Stimulated activated CD4-positive, alpha-beta T cell treated with anti-CD3 and anti-CD28 coated beads, Interleukin-15, amount 100 ng/mL, for 48 hours (primary cell): ENCODE results near the gene HNRNPAB.
"Not testable (repeated sequence)": the region's sequence is repeated elsewhere in the genome, so short reads cannot be mapped to it uniquely, and the experiment has no call there.

Source experiments
- DNase-seq, 2 donors: peaks; one replicate each; pipeline ENCODE4 v3.0.0-alpha.2; 2020; ENCODE audit warnings: low read depth in 2 of 2

The HNRNPAB gene

GRCh38 chr5:178244576-178244975 is 40.2 kb downstream of the HNRNPAB start:
- DNase-seq: no peak

DNA sequence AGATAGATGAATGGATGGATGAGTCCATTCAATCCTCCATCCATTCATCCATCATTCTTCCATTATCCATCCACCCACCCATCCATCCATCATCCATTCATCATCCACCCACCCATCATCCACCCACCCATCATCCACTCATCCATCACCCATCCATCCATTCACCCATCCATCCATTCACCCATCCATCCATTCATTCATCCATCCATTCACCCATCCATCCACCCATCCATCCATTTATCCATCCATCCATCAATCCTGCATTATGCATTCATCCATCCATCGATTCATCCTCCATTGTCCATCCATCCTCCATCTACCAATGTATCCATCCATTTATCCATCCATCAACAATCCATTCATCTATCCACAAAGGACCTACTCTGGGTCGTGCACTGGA is 41.1 kb downstream of the HNRNPAB start:
- DNase-seq: no peak

DNA sequence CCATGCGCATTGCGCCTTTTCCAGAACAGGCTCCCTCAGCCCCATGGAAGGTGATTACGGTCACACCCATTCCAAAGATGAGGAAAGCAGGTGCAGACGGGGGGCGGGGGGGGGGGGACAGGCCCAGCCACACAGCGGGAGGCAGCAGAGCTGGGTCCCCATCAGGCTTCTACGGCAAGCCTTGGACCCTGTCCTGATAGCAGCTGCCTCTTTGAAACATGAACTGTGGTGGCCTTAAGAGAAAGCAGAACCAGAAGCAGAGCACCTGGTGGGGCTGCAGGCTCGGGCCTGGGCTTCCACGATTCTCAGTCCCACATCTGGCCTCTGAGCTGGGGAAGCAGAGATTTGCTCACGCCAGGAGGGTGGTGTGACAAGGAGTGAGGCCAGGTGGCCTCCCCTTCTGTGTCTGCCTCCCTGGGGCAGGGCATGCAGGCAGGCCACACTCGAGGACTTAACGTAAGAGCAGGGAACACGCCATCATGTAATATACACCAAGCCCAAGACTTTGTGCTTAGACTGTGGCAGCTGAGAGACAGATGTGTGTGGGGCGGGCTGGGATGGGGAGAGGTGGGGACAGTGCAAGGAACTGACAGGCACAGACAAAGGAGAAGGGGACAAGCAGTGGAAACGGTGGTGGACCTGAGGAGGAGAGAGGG is 42.4 kb downstream of the HNRNPAB start:
- no peak for DNase-seq

- DNase-seq: no peak
These were observed 43.4 kb downstream of the HNRNPAB start for GRCh38 chr5:178247481-178248456.

- DNase-seq: no peak
These were observed 44.4 kb downstream of the HNRNPAB start for GRCh38 chr5:178248750-178249149.

DNA sequence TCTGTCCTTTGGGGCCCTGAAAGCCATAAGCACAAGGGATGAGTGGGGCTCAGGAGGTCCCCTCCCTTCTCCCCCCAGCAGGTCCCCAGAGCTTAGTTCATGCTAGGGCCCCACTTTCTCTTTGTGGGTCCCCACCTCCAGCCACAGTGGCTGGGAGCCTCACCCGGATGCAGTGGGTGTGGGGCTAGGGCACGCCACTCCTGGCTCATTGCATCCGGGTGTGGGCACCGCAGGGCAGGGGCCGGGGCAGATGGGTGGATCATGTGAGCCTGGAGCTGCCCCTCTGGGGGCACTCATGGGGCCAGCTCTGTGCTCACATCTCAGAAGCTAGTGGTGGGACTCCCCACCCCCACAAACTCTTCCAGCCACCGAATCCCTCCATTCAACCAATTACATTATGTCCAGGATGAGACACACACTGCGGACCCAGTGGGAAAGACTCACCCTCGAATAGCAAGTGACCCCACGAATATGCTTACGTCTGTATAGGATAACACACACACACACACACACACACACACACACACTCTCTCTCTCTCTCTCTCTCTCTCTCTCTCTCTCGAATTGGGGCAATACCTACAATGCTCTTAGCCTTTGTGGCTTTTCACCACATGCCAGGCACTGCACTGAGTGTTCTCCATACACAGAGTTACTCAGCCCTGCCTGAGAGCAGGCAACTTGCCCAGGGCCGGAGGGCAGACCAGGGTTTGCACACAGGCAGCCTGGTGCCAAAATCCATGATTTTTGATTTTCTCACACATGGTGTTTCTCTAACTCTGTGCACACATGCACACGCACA is 45.1 kb downstream of the HNRNPAB start:
- no peak for DNase-seq

DNA sequence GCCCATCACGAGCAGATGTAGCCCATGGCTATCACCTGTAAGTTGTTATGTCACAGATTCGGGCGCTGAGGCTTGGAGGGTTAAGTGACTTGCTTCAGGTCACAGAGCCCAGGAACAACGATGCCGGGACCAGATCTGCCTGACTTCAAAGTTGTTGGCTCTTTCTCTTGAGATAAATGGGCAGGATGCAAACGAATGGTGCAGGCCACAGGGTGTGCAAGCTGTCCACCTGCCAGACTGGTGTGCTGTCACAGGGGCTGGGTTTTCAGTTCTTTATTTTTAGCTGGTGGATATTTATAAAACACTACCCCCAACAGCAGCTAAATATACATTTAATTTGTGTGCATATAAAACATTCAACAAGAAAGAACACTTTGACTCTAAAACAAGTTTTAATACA is 45.9 kb downstream of the HNRNPAB start:
- DNase-seq: no peak

DNA sequence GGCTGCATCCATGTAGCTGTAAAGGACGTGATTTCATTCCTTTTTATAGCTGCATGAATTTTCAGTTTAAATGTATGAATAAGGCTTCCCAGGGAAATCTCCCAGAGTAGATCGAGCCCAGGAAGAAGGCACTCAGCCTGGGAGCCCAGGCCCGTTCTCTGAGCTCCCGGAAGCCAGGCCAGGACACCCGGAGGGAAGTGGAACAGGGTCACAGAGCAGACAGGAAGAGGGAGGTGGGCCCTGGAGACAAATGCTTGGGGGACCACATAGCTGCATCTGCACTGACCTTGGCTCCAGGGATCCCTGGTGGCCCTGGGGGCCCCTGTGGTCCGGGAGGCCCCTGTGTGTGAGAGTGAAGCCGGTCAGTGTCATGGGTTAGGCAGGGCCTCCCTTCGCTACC is 47.9 kb downstream of the HNRNPAB start:
- no peak for DNase-seq

GRCh38 chr5:178253632-178254031 is 49.3 kb downstream of the HNRNPAB start:
- not testable (repeated sequence) for DNase-seq

DNA sequence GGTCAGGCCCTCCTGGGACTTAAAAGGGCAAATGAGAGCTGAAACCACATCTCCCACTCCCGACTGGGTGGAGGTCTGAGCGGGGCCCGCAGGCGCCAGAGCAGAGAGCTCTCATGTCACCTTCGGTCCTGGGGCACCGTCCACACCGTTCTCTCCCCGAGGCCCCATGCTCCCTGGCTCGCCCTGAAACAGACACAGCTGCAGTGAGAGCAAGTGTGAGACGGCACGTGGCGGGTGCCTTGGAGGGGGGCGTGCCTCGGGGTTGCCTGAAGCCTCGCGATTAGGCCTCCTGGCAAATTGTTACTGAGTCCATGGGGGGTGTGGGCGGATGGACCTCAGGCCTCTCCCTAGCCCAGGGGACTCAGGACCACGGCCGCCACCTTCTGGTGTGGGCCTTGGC is 52.4 kb downstream of the HNRNPAB start:
- DNase-seq: no peak

- no peak for DNase-seq
These were observed 53.3 kb downstream of the HNRNPAB start for GRCh38 chr5:178257650-178258049.

- DNase-seq: no peak
These were observed 55.5 kb downstream of the HNRNPAB start for GRCh38 chr5:178259623-178260536.
